IPS DF 4.7 (cell line): ENCODE data around the gene GYS1.

Source experiments
- DNase-seq: peaks from one replicate; pipeline ENCODE4 v3.0.0-alpha.2; 2013; ENCODE audit warnings: low spot score; ENCODE audit errors: extremely low read depth

The GYS1 gene

DNA sequence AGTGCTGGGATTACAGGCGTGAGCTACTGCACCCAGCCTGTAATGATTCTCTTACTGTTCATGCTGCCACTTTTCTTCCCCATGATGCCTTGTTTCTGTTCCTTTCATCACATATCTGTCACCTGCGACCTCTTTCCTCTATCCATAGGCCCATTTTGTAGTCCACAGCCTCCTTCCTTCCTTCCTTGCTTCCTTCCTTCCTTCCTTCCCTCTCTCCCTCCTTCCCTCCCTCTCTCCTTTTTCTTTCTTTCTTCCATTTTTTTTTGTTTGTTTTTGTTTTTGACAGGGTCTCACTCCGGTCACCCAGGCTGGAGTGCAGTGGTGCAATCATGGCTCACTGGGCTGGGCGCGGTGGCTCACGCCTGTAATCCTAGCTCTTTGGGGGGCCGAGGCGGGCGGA, 4.2 kb downstream of the GYS1 start:
- DNase-seq, result no peak

GRCh38 chr19:48988286-48988685, 4.8 kb downstream of the GYS1 start:
- no peak for DNase-seq

- no peak for DNase-seq
Observed at GRCh38 chr19:48987323-48987722, 5.8 kb downstream of the GYS1 start.

DNA sequence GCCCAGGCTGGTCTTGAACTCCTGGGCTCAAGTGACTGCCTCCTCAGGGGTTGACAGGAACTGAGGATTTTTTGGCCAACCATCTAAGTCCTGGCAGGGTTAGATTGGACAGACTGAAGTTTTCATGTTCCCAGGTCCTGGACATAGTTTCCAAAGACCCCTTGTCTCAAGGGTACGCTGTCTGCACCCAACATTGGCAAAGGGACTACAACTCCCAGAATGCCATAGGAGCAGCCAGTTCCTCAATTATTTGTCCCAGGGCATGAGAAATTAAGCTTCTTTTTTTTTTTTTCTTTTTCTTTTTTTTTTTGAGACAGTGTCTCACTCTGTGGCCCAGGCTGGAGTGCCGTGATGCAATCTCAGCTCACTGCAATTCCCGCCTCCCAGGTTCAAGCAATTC, 6.9 kb downstream of the GYS1 start:
- DNase-seq, result no peak

GRCh38 chr19:48985711-48986110, 7.4 kb downstream of the GYS1 start:
- DNase-seq, result no peak

- DNase-seq, result no peak
Observed at GRCh38 chr19:48982280-48982679, 10.8 kb downstream of the GYS1 start.

DNA sequence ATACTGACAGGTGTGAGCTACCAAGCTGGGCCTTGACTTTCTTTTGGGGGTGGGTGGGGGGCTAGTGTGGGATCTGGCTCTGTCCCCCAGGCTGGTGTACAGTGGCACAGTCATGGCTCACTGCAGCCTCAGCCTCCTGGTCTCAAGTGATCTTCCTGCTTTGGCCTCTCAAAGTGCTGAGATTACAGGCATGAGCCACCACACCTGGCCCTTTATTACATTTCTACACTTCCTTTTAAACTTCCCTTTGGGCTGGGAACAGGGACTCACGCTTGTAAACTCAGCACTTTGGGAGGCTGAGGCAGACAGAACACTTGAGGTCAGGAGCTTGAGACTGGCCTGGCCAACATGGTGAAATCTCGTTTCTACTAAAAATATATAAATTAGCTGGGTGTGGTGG, 16.0 kb downstream of the GYS1 start:
- no peak for DNase-seq

GRCh38 chr19:48975947-48976847, 16.9 kb downstream of the GYS1 start:
- no peak for DNase-seq

- no peak for DNase-seq
Observed at GRCh38 chr19:48970923-48971395, 22.1 kb downstream of the GYS1 start.

DNA sequence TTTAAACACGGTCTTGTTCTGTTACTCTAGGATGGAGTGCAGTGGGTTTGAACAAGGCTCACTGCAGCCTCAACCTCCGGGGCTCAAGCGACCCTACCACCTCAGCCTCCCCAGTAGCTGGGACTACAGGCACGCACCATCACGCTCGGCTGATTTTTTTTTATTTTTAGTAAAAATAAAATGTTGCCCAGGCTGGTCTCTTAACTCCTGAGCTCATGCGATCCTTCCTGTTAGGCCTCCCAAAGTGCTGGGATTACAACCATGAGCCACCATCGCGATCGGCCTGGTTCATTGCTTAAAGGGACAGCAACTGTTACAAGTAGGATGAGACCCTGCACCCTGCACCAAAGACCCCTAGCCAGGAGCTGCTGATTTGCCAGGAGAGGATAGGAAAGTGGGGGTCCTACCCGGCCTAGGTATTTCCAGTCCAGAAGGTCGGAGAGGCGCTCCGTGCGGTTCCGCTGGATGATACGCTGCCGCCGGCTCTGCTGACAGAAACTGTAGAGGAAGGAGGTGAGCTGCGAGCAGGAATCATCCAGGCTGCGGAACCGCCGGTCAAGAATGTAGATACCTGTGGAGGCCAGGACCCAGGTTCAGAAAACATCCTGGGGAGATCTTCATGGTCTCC, 22.9 kb downstream of the GYS1 start:
- DNase-seq, result no peak

GRCh38 chr19:48969276-48970138, 23.6 kb downstream of the GYS1 start:
- DNase-seq, result no peak

GRCh38 chr19:48968813-48969218, 24.3 kb downstream of the GYS1 start:
- DNase-seq, result no peak

DNA sequence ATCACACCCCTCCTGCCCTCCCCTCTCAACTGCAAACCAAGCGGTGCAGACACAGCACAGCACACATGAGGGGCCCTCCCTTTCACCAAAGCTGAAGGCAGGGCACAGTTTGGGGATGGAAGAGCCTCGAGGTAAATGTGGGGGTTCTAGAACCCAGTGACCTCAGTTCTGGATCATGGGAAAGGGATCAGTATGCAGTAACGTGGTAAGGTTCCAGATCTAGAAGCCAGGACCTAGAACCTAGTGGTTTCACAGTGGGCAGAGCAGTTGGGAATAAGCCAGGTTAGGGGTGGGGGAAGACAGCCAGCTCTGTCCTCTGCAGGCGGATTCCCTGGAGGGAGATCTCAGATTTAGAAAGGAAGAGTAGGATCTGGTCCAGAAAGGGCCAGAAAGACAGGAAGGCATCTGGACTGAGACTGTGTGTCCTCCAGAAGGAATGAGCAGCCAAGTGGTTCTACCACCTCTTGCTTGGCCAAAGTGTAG, 24.9 kb downstream of the GYS1 start:
- DNase-seq, result no peak

DNA sequence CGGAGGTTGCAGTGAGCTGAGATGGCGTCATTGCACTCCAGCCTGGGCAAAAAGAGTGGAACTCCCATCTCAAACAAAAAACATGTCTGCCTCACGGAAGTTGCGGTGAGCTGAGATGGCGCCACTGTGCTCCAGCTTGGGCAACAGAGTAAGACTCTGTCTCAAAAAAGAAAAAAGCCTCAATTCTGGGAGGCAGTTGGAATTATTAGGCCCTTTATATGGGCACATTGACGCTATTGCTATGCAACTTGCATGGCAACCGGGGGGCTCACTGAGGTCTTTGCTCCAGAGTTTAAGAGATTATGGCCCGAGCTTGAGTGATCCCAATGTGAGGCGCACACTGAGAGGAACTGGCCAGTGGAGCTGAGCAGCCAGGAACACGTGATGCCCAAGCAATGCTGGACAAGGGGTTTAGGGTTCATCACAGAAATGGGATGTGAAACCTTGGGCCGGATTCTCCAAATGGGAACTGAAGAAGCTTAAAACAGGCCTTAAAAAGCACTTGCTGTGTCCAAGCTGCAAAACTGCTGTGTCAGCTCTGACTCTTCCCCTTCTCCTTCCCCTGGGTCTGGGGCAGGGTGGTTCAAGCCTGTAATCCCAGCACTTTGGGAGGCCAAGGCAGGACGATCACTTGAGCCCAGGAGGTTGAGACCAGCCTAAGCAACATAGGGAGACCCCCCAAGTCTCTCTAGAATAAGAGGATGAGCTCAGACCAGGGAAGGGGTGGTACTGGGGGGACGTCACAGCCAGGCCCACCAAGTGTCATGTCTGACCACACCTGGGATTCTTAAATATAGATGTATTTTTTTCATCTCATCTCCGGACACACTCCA, 25.5 kb downstream of the GYS1 start:
- no peak for DNase-seq

DNA sequence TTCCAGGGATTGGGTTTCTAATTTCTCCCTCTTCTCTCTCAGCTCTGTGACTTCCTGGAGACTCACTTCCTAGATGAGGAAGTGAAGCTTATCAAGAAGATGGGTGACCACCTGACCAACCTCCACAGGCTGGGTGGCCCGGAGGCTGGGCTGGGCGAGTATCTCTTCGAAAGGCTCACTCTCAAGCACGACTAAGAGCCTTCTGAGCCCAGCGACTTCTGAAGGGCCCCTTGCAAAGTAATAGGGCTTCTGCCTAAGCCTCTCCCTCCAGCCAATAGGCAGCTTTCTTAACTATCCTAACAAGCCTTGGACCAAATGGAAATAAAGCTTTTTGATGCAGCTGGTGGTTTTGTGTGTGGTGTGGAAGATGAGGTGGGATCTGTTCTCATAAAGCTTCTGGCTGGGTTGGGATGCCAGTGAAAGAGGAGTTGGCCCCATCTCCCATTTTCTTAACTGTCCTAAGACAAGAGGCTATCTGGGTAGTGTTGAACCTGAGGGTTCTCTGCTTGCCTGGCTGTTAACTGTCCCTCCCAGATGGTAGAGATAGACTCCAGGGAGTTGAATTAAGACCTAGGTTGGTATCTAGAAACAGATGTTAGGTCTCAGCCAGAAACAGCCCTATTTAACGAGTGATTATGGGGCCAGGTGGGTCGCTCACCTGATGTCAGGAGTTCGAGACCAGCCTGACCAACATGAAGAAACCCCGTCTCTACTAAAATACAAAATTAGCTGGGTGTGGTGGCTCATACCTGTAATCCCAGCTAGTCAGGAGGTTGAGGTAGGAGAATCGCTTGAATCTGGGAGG, 26.4 kb downstream of the GYS1 start:
- DNase-seq, result no peak

- no peak for DNase-seq
Observed at GRCh38 chr19:48965806-48966540, 27.1 kb downstream of the GYS1 start.

- DNase-seq, result no peak
Observed at GRCh38 chr19:48965040-48965805, 27.9 kb downstream of the GYS1 start, which contains the start of gene FTL. FTL (plus strand) TSS chr19:48965309; CDS start chr19:48965508, 199 bp downstream.
